Right cardiac atrium (tissue), 5 donors: ENCODE data around the gene S100A8. TPM values are rescaled to one million over a fixed set of nuclear protein-coding genes. Genes with fewer than 3 reads are reported as not detected.
A peak's percentile ranks its signal among the peaks of the same experiment; 100 is the strongest.
"Not testable (repeated sequence)": the region's sequence is repeated elsewhere in the genome, so short reads cannot be mapped to it uniquely, and the experiment has no call there.

Experiments used
- ATAC-seq, 2 donors: fragments of 200-7000 bp; cut with Tn5 transposase; one replicate each; pipeline versions ENCODE4 v1.8.0 to v1.9.1; 2020; ENCODE audit warnings: moderate library complexity in 2 of 2, mild to moderate bottlenecking in 1 of 2
- DNase-seq, 3 donors: peaks; one replicate each; pipeline ENCODE4 v3.0.0-alpha.2; 2020
- H3K27ac ChIP-seq: one replicate; pipeline ENCODE4 v1.5.1; 2013; ENCODE audit warnings: mild to moderate bottlenecking, low read length, control low read depth, moderate library complexity
- H3K27me3 ChIP-seq: one replicate; pipeline ENCODE4 v1.6.1; 2013; ENCODE audit not compliant: control insufficient read depth, insufficient read depth
- H3K4me1 ChIP-seq: one replicate; pipeline ENCODE4 v1.6.1; 2013; ENCODE audit warnings: low read length; ENCODE audit not compliant: control insufficient read depth, insufficient read depth
- H3K4me3 ChIP-seq: one replicate; pipeline ENCODE4 v1.5.1; 2013; ENCODE audit warnings: low read length, control low read depth
- H3K9me3 ChIP-seq: one replicate; pipeline ENCODE4 v1.6.1; 2013; ENCODE audit warnings: low read length; ENCODE audit not compliant: control insufficient read depth
- WGBS: extraction: QIAGEN DNeasy Blood & Tissue Kit; methylation state at CpG from one replicate; pipeline ENCODE4 v1.1.7; 2013; 5-methylcytosine and 5-hydroxymethylcytosine counted together
- intact Hi-C, 4 donors: fragments of 100-400 bp; cut with DNase I; formaldehyde crosslinking; loops; one replicate each; pipeline versions ENCODE4 v1.11.0 to v1.14.0; 2022 to 2023
- polyA plus RNA-seq: library from polyadenylated mRNA; stranded (reverse); fragments of 200-250 nt; gene quantifications from one replicate; pipeline ENCODE4 v1.2.3, GENCODE V29; 2013
- total RNA-seq, 4 donors: library from RNA; stranded (reverse); fragmentation: NEBNext Ultra II Directional; extraction: Animal tissue kit (Norgen Biotek cat#: 25700); gene quantifications; one replicate each; pipeline ENCODE4 v1.2.1, GENCODE V29; 2021
- donor health status: healthy with polysubstance abuse.
- donor health status: DM: no; HTN: yes; CAD: no.
- donor health status: DM: no; HTN: no; CAD: no.
- donor health status: DM: no; HTN: yes; CAD: no; lungs with severe emphysema.
- donor health status: DM: yes; HTN: yes; CAD: no.

The S100A8 gene
- total and polyA plus RNA-seq, 5 donors, result 27.5 to 98.1 (median 64.0) TPM

DNA sequence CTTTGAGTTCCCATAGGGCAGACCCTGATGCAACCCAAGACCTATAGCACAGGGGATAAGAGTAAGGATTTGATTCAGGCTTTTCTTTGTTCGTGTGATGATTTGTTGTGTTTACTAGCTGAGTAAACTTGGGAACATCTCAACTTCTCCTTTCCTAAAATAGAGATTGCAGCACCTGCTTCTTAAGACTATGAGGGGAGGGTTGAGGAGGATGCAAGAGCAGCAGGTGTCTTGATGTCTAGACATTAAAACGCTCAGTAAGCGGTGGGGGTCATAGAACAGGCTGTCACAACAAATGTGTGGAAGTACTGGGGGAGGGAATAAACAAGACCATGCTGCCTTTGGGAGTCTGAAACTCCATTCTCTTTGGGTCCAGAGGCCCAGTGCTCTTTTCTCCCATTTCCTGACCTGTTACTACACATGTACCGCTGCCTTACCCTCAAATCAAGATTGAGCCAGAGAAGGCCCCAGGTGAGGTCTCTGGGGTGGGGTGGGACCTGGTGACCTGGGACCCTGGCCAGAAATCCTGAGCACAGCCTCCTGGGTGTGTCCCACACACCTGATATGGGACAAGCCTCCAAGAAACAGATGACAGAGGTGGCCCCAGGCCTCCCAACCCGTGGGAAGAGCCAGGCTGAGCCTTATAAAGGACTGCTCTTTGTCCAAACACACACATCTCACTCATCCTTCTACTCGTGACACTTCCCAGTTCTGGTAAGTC is 25.1 kb upstream of the S100A8 start, which contains the start of gene S100A7A:
Gene S100A7A (plus strand): TSS at position 671 of the 721 bp plus-strand sequence. CDS start 1,563 bp downstream, outside the sequence.
- intact Hi-C loops, result no loop called here
- H3K27ac ChIP-seq, result no peak within 1 kb of the TSS
- no peaks in the 10 kb centered on the region for H3K4me1 ChIP-seq
- no peak within 1 kb of the TSS for H3K4me3 ChIP-seq
- WGBS, result 69% methylated on average over 6 of the region's 6 CpGs
- ATAC-seq (no peak), DNase-seq (no peak)
- no peaks in the 10 kb centered on the region for H3K27me3 ChIP-seq
- H3K9me3 ChIP-seq, result peaks cover 2% of the 10 kb centered on the region

DNA sequence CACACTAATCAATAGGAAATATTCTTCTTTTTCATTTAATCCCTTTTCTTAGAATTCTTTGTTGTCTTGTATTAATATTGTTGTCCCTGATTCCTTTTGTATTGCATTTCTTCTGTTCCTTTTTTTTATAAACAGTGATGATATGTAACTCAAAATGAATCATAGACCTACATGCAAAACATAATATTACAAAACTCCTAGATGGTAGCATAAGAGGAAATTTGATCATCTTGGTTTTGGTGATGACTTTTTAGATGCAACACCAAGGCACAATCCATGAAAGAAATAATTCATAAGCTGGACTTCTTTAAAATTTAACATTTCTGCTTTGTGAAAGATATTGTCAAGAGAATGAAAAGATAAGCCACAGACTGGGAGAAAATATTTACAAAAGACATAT is 23.1 kb upstream of the S100A8 start:
- ATAC-seq, result not testable (repeated sequence)

DNA sequence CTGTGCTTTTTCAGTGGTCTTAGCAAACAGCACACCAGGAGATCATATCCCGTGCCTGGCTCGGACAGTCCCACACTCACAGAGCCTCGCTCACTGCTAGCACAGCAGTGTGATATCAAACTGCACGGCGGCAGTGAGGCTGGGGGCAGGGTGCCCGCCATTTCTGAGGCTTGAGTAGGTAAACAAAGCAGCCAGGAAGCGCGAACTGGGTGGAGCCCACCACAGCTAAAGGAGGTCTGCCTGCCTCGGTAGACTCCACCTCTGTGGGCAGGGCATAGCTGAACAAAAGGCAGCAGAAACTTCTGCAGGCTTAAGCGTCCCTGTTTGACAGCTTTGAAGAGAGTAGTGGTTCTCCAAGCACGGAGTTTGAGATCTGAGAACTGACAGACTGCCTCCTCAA is 16.4 kb upstream of the S100A8 start:
- DNase-seq, H3K9me3 ChIP-seq, ATAC-seq, intact Hi-C loops, H3K4me1 ChIP-seq, H3K4me3 ChIP-seq, H3K27me3 ChIP-seq, H3K27ac ChIP-seq: not testable (repeated sequence)
- 59% methylated on average over 11 of the region's 11 CpGs for WGBS

More for the DNA sequence above, 23.1 kb upstream of the S100A8 start:
- H3K4me3 ChIP-seq, intact Hi-C loops, H3K9me3 ChIP-seq, DNase-seq, H3K27ac ChIP-seq, H3K27me3 ChIP-seq, H3K4me1 ChIP-seq: not testable (repeated sequence)

DNA sequence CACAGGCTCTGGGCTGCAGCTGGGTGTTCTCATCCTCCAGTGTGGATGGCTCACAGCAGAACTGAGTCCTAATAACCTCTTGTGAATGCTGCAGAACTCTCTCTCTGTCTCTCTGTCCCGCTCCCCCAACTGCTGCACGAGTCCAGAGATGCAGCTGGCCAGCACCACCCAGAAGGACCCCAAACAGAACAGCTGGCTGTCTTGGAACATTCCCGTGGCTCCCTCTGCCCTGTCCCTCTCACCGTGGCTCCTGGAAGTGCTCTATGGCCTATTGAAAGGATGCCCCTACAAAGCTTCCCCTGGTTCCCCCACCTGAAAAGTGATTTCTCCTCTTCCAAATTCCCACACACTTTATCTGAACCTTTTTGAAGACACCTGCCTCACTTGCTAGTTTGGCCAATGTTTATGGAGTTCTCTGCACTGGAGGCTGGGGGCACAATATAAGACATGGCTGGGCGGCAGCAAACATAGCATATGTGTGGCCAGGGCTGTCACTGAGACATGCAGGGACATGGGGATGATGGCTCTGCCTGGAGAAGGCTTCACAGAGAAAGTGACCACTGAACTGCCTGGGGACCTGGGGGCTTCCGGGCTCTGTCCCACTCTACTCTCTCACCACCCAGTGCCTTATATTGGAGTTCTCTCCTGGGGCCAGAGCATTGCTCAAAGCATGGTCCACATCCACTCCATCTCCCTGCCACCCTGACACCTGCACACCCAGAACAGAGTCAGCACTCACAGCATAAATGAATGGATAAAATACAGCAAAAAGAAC is 15.1 kb upstream of the S100A8 start:
- H3K27ac ChIP-seq, DNase-seq, H3K4me1 ChIP-seq, H3K9me3 ChIP-seq, H3K27me3 ChIP-seq, intact Hi-C loops, H3K4me3 ChIP-seq: not testable (repeated sequence)
- WGBS, result 64% methylated on average over 6 of the region's 6 CpGs
- ATAC-seq, result peak in 1 of 2 donors; percentile 11

GRCh38 chr1:153404768-153405167 is 13.9 kb upstream of the S100A8 start:
- no peak overlapping the region for H3K27ac ChIP-seq
- H3K4me1 ChIP-seq, result no peaks in the 10 kb centered on the region
- intact Hi-C loops, result no loop called here
- no peaks in the 10 kb centered on the region for H3K9me3 ChIP-seq
- ATAC-seq, result no peak
- H3K4me3 ChIP-seq, result no peak overlapping the region
- WGBS, result 42% methylated on average over 15 of the region's 15 CpGs
- H3K27me3 ChIP-seq, result no peaks in the 10 kb centered on the region
- DNase-seq, result peak; percentile 42 to 73 (median 66)

GRCh38 chr1:153404086-153404635 is 13.3 kb upstream of the S100A8 start:
- H3K27me3 ChIP-seq, result no peaks in the 10 kb centered on the region
- intact Hi-C loops, result no loop called here
- ATAC-seq (no peak), DNase-seq (no peak)
- no peaks in the 10 kb centered on the region for H3K4me1 ChIP-seq
- WGBS, result 67% methylated on average over 7 of the region's 7 CpGs
- H3K27ac ChIP-seq, result no peak overlapping the region
- no peak overlapping the region for H3K4me3 ChIP-seq
- no peaks in the 10 kb centered on the region for H3K9me3 ChIP-seq

GRCh38 chr1:153403421-153404085 is 12.7 kb upstream of the S100A8 start:
- no peaks in the 10 kb centered on the region for H3K9me3 ChIP-seq
- H3K27ac ChIP-seq, result no peak overlapping the region
- ATAC-seq (no peak), DNase-seq (no peak)
- H3K27me3 ChIP-seq, result no peaks in the 10 kb centered on the region
- no peaks in the 10 kb centered on the region for H3K4me1 ChIP-seq
- H3K4me3 ChIP-seq, result no peak overlapping the region
- intact Hi-C loops, result no loop called here
- WGBS, result 79% methylated on average over 11 of the region's 11 CpGs

DNA sequence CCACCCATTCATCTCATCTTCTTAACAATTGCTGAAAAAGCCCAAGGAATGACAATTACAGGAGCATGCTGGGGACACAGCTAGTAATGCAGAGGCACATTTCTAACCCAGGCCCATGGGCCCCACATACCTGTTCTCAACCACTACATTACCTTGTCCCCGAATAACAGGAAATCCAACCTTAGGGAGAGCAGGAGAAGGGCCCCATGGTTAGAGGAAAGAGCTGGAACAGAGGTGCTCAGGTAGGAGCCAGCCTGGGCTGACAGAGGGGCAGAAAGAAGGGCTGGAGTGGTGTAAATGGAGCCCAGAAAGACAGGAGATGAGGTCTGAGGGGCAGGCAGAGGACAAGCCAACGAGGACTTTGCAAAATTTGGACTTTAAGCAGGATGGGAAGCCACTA is 11.4 kb upstream of the S100A8 start:
- intact Hi-C loops, result no loop called here
- DNase-seq (no peak), ATAC-seq (no peak)
- H3K9me3 ChIP-seq, result no peaks in the 10 kb centered on the region
- H3K27ac ChIP-seq, result no peak overlapping the region
- no peaks in the 10 kb centered on the region for H3K27me3 ChIP-seq
- H3K4me3 ChIP-seq, result no peak overlapping the region
- no peaks in the 10 kb centered on the region for H3K4me1 ChIP-seq
- WGBS, result 57% methylated on average over 2 of the region's 2 CpGs

DNA sequence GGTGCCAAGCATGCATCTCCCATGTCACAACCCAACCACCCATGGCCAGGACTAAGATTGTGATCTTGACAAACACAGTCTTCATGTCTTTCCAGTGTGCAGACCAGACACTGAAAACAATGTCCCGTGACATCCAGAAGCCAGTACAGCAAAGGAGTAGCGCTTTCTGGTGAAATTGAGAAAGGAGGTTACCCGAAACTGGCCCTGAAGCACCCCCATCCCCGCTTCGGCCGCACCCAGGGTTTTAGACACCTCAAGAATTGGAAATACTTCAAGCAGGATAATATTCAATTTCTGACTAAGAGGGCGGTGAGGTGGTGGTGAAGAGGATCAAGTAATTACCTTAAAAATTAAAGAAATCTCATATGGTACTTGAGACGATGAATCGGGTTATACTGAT is 10.6 kb upstream of the S100A8 start:
- Histone ChIP-seq H3K9me3 (no peaks in the 10 kb centered on the region), H3K4me3 (no peak overlapping the region), H3K27ac (no peak overlapping the region), H3K4me1 (no peaks in the 10 kb centered on the region), H3K27me3 (no peaks in the 10 kb centered on the region)
- WGBS, result 85% methylated on average over 9 of the region's 9 CpGs
- intact Hi-C loops, result no loop called here
- ATAC-seq, result no peak
- DNase-seq, result no peak

DNA sequence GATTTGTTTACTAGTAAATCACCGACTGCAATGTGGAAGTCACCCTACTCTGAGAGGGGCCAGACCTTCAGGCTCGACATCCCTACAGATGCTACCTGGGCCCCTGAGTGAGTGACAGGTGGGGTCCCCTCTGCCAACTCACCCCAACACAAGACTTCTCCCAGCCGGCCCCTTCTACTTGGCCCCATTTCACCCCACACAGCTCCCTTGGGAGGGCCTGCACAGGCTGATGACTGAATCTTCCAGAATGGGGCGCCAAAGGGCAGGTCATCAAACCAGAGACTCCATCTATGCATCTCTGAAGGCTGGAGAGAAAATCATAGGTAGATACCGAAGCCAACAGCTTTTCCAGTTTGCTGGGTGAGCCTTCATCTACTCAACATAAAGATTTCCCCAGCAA is 9.4 kb upstream of the S100A8 start:
- H3K27me3 ChIP-seq, result no peaks in the 10 kb centered on the region
- no peak overlapping the region for H3K27ac ChIP-seq
- DNase-seq (no peak), ATAC-seq (no peak)
- WGBS, result 61% methylated on average over 5 of the region's 5 CpGs
- H3K4me3 ChIP-seq, result no peak overlapping the region
- intact Hi-C loops, result no loop called here
- H3K4me1 ChIP-seq, result no peaks in the 10 kb centered on the region
- no peaks in the 10 kb centered on the region for H3K9me3 ChIP-seq
